GM18505 (cell line): ENCODE data around the gene TMEM186.
"Not testable (repeated sequence)": the region's sequence is repeated elsewhere in the genome, so short reads cannot be mapped to it uniquely, and the experiment has no call there.

ENCODE experiments used
- ATAC-seq: cut with Tn5 transposase; IDR thresholded peaks from one replicate; pipeline ENCODE4 v1.9.1; 2021; ENCODE audit not compliant: unreplicated experiment
- POLR2A ChIP-seq: IDR thresholded peaks from 4 replicates; pipeline ENCODE4 v1.6.1; 2011; ENCODE audit warnings: borderline replicate concordance; ENCODE audit not compliant: insufficient read depth, insufficient read length; ENCODE audit errors: extremely low read depth

The TMEM186 gene

GRCh38 chr16:8822403-8822802 is 25.0 kb upstream of the TMEM186 start:
- ATAC-seq = no peak
- TF ChIP-seq POLR2A = no peak

DNA sequence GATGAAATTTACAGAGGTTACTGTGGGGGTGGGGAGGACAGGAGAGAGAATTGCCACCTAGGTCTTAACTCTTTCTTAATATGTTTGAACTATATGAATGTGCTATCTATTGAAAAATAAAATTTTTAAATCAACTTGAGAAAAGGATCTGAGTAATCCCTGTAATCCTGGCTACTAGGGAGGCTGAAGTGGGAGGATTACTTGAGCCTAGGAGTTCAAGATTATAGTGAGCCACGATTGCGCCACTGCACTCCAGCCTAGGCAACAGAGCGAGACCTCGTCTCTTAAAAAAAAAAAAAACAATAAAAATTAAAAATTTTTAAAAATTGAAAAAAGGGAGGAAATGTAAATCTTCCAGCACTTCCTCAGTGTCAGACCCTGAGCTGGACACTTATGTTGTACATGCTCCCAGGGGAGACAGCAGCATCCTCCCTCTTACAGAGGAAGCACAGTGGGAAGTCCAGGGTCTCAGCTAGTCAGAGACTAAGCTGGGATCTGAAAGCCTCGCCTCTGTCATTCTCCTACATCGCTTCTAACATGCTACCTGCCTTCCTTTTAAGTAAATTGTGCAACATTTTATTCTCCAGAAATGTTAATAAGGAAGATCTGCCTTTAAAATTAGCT is 22.1 kb upstream of the TMEM186 start:
- no peak for TF ChIP-seq POLR2A
- ATAC-seq = no peak

DNA sequence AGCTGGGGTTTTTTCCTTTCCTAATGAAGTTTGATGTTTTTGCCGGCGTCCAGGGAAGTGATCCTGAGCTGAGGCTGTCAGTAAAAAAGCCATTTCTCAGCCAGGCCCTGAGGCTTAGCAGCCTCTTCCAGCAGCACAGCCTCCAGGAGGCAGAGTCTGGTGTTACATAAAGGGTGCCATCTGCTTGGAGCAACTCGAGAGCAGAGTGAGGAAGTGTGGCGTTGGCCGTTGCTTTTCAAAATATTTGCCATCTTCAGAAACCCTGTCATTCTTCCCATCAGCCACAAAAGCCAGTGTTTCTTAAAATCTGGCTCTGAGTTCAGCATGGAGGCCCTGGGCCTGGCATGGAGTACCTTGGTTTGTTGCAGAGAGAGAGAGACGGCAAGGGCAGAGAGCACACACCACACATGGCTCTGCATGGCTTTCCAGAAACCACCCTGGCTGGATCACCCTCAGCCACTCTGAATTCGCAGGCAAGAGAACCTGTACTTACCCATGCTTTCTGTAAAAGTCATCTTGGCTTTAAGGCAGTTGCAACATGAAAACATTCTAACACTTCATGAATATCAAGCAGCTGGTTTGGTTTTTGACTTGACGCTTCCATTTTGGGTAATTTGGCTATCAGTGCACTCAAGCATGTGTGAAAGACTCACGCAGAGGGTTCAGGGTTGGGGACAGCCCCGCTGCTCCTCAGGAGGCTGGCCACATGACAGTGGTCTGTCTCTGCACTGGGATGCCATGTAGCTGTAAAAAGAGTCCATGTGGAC is 21.2 kb upstream of the TMEM186 start:
- peak; percentile 86 for ATAC-seq
- TF ChIP-seq POLR2A = no peak

GRCh38 chr16:8816967-8817655 is 19.7 kb upstream of the TMEM186 start:
- no peak for ATAC-seq
- no peak for TF ChIP-seq POLR2A

DNA sequence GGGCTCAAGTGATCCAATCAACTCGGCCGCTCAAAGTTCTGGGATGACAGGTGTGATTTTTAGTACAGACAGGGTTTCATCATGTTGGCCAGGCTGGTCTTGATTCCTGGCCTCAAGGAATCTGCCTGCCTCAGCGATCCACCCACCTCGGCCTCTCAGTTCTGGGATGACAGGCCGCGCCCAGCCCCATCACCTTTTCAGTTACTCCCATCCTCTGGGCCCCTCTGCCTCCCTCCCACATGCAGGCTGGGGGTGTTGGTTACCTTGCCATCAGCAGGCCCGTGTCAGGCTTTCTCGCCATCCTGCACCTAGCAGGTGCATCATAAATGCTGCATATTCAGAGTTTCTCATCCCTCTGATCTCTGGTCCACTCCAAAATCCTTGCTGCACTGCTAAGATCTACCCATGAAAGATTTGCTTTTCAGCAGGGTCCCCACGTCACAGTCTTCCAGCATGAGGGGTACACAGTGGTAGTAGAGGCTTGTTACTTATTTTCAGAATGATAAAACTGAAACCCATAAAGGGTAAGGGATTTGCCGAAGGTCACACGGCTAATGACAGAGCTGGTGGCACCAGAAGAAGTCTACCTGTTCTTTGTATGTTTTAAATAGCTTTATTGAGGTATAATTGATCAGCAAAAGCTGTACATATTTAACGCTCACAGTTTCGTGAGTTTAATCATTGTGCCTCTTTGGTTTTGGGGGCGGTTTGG is 16.8 kb upstream of the TMEM186 start:
- TF ChIP-seq POLR2A = no peak
- ATAC-seq = no peak

GRCh38 chr16:8812162-8812843 is 14.9 kb upstream of the TMEM186 start:
- ATAC-seq = no peak
- no peak for TF ChIP-seq POLR2A

DNA sequence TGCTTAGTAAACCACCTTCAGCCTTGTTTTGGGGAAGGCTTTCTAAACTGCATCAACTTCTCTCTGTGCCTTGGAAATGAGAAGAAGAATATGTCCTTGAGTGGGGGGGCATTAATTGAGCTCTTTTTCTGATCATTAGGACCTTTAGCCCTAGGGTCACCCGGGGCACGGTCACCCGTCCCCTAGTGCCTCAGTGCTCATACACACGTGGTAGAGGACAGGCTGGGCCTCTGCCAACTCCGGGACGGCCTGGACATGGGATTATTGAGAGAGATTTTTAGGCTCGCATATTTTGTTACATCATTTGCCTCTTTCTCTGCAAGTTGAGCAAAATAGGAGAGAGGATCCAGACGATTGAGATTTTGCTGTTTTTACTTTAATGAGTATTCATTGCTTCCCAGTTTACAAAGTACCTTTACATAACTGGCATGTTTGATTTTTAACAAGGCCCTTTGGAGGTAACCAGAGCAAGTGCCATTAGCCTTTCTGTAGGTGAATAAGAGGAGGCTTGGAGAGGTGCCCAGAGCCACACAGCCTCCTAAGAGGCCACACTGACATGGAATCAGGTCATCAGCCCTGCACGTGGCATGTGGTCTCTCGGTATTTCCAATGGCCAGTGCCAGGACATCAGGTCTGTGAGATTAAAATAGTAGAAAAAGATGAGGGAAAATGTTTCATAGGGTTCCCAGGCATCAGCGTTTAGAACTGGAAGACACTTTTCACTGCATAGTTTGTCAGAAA is 11.3 kb upstream of the TMEM186 start:
- no peak for ATAC-seq
- TF ChIP-seq POLR2A = no peak

DNA sequence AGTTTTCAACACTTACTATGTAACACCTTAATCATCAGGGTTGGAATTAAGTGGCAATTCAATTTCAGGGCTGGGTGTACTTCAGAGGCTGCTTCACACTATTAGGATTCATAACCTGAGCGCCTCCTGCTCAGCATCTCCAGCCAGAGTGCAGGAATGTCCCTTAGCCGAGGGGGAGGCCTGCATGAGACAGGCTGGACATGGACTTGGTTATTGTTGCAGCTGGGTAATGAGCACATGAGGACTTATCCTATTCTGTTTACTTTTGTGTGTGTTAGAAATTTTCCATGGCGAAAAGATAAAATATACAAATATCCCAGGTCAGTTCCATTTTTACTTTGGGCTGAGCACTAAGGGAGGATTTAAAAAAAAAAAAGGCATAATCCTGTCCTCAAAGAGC is 10.6 kb upstream of the TMEM186 start:
- no peak for TF ChIP-seq POLR2A
- ATAC-seq = no peak

DNA sequence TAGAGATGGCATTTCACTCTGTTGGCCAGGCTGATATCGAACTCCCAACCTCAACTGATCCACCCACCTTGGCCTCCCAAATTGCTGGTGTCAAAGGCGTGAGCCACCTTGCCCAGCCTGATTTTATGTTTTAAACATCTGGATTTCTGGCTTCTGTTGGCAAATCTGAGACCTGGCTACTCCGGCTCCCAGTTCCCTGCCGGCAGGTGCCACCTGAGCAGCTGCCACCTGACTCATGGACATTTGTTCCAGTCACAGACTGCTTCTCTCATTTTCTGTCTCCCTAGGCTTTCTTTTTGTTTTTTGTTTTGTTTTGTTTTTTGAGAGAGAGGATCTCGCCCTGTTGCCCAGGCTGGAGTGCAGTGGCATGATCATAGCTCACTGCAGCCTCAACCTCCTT is 9.8 kb upstream of the TMEM186 start:
- no peak for ATAC-seq
- no peak for TF ChIP-seq POLR2A

GRCh38 chr16:8806272-8806983 is 9.0 kb upstream of the TMEM186 start:
- no peak for ATAC-seq

GRCh38 chr16:8804313-8804712 is 6.9 kb upstream of the TMEM186 start:
- no peak for ATAC-seq
- TF ChIP-seq POLR2A = no peak

More at GRCh38 chr16:8806272-8806983, 9.0 kb upstream of the TMEM186 start:
- no peak for TF ChIP-seq POLR2A

- ATAC-seq = not testable (repeated sequence)
Observed at GRCh38 chr16:8803733-8804132, 6.3 kb upstream of the TMEM186 start.

GRCh38 chr16:8801701-8802100 is 4.3 kb upstream of the TMEM186 start:
- no peak for TF ChIP-seq POLR2A
- ATAC-seq = no peak
